Transverse colon (tissue), 4 donors: ENCODE measurements around the gene WDHD1.

Experiments used
- EP300 ChIP-seq: sonication (generic); formaldehyde crosslinking; IDR thresholded peaks from one replicate; pipeline ENCODE4 v1.6.1; 2017; ENCODE audit warnings: antibody characterized with exemption, low read depth
- POLR2AphosphoS5 ChIP-seq, 3 donors: sonication (generic); formaldehyde crosslinking; IDR thresholded peaks; one replicate each; pipeline ENCODE4 v1.6.1; 2016; ENCODE audit warnings: antibody characterized with exemption in 3 of 3
- TF ChIP-seq, protein P1 (sequence below), 5 experiments: fragments of 200-600 bp in 3 of 5; fragments of 450-650 bp in 2 of 5; sonication (generic) in 3 of 5; IDR thresholded peaks; 1 replicate in 2 of 5; 2 replicates in 3 of 5; pipeline ENCODE4 v1.5.1; 2016 to 2017; ENCODE audit warnings: antibody characterized with exemption in 5 of 5, inconsistent platforms in 3 of 5, mild to moderate bottlenecking in 2 of 5, moderate library complexity in 1 of 5

DNA sequence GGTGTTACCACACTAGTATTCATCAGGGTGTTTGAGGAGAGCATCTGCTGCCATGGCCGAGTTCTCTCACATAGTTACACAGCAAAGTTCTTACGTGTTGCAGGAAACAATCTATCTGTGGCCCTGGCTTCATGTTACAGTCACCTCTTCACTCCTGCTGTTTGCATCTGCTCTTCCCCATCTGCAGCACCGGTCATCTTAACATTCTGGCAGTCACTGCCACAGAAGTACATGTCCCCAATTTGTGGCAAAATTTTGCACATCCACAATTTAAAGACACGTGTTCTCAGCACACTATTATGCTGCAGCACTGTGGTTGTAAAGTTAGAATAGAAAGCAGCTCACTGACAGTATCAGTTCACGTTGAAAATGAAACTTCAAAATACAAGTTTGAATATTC is 47.8 kb upstream of the WDHD1 start:
- TF ChIP-seq POLR2AphosphoS5 (IDR thresholded peaks at IDR 0.05) (no peak), EP300 (no peak)
- TF ChIP-seq, protein P1, sequence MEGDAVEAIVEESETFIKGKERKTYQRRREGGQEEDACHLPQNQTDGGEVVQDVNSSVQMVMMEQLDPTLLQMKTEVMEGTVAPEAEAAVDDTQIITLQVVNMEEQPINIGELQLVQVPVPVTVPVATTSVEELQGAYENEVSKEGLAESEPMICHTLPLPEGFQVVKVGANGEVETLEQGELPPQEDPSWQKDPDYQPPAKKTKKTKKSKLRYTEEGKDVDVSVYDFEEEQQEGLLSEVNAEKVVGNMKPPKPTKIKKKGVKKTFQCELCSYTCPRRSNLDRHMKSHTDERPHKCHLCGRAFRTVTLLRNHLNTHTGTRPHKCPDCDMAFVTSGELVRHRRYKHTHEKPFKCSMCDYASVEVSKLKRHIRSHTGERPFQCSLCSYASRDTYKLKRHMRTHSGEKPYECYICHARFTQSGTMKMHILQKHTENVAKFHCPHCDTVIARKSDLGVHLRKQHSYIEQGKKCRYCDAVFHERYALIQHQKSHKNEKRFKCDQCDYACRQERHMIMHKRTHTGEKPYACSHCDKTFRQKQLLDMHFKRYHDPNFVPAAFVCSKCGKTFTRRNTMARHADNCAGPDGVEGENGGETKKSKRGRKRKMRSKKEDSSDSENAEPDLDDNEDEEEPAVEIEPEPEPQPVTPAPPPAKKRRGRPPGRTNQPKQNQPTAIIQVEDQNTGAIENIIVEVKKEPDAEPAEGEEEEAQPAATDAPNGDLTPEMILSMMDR (IDR thresholded peaks at IDR 0.05): no peak
